ENCODE data around the gene TMEM145. TPM values are rescaled to one million over a fixed set of nuclear protein-coding genes. Genes with fewer than 3 reads are reported as not detected.

The TMEM145 gene
- polyA plus RNA-seq, 3 donors = not detected

DNA sequence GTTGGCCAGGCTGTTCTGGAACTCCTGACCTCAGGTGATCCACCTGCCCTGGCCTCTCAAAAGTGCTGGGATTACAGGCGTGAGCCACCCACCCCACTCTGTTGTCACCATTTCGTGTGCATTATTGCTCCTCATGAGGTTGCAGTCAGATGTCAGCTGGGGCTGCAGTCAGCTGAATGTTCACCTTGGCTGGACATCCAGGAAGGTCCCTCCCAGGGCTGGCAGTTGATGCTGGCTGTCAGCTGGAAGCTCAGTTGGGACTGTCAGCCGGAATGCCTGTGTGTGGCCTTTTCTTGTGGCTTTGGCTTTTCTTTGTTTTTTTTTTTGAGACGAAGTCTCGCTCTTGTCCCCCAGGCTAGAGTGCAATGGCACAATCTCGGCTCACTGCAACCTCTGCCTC, 18.9 kb downstream of the TMEM145 start:
- Histone ChIP-seq H3K4me3 (replicated peaks in 1 of 3; ENCODE audit: low read depth in 2 of 3, low read length in 3 of 3) (no peak overlapping the region), H3K36me3 (replicated peaks in 1 of 2; ENCODE audit: control insufficient read depth in 1 of 2, insufficient read depth in 2 of 2, low read length in 2 of 2) (peaks cover 5 to 9% of the 10 kb centered on the region in 2 donors), H3K4me1 (ENCODE audit: control insufficient read depth in 1 of 2, insufficient read depth in 2 of 2, low read length in 2 of 2) (peaks cover 0 to 5% of the 10 kb centered on the region in 2 donors), H4K20me1 (ENCODE audit: insufficient read depth, low read length) (no peaks in the 10 kb centered on the region), H3K9ac (ENCODE audit: insufficient read depth, low read length, poor library complexity, severe bottlenecking) (no peak overlapping the region), H3K27me3 (ENCODE audit: control insufficient read depth in 2 of 2, insufficient read depth in 2 of 2, low read length in 2 of 2) (no peaks in the 10 kb centered on the region), H2AFZ (ENCODE audit: insufficient read depth, low read depth, low read length, poor library complexity, severe bottlenecking) (no peak overlapping the region), H3K9me3 (replicated peaks in 1 of 2; ENCODE audit: control insufficient read depth in 1 of 2, insufficient read depth in 1 of 2, low read length in 2 of 2) (no peaks in the 10 kb centered on the region), H3K79me2 (ENCODE audit: insufficient read depth, low read length) (no peaks in the 10 kb centered on the region), H3K27ac (ENCODE audit: low read depth in 1 of 2, low read length in 2 of 2) (no peak overlapping the region), H3K4me2 (replicated peaks; ENCODE audit: extremely low read depth, low read length, poor library complexity, severe bottlenecking) (no peak overlapping the region)
- WGBS (ENCODE audit: insufficient coverage) = 89% methylated on average over 2 of the region's 6 CpGs
- TF ChIP-seq, protein P1, sequence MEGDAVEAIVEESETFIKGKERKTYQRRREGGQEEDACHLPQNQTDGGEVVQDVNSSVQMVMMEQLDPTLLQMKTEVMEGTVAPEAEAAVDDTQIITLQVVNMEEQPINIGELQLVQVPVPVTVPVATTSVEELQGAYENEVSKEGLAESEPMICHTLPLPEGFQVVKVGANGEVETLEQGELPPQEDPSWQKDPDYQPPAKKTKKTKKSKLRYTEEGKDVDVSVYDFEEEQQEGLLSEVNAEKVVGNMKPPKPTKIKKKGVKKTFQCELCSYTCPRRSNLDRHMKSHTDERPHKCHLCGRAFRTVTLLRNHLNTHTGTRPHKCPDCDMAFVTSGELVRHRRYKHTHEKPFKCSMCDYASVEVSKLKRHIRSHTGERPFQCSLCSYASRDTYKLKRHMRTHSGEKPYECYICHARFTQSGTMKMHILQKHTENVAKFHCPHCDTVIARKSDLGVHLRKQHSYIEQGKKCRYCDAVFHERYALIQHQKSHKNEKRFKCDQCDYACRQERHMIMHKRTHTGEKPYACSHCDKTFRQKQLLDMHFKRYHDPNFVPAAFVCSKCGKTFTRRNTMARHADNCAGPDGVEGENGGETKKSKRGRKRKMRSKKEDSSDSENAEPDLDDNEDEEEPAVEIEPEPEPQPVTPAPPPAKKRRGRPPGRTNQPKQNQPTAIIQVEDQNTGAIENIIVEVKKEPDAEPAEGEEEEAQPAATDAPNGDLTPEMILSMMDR (IDR thresholded peaks at IDR 0.05) = no peak
- H3K4me3 Mint-ChIP-seq = no peak overlapping the region
- peaks cover 11% of the 10 kb centered on the region for H3K4me1 Mint-ChIP-seq
- intact Hi-C loops (cut with micrococcal nuclease) = no loop called here
- H3K27me3 Mint-ChIP-seq (ENCODE audit: low read depth in 3 of 3) = peaks cover 0 to 1% (median 0%) of the 10 kb centered on the region in 3 donors
- H3K27ac Mint-ChIP-seq = no peak overlapping the region
- no peaks in the 10 kb centered on the region for H3K9me3 Mint-ChIP-seq
- no peaks in the 10 kb centered on the region for H3K36me3 Mint-ChIP-seq
- DNase-seq = no peak

DNA sequence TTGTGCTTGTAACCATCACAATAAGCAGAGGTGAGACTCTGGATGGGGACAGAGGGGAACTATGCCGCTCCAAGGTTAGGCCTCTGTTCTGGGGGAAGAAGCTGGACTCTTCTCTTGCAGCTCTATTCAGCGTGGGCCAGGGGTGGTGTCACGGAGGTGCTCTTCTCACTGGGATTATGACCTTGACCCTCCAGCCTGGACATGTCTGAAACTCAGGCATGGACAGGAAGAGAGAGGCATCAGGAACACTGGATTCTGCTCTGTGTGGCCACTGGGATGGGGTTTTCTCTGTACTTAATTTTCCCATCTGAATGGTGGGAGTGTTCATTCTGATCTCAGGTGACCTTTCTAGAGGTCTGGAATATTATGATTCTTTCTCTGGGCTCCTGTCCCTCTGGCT, 19.9 kb downstream of the TMEM145 start:
- Mint-ChIP-seq H3K4me3 (no peak overlapping the region), H3K27ac (peak overlapping the region in 1 of 7 donors; percentile 9), H3K9me3 (no peaks in the 10 kb centered on the region), H3K36me3 (no peaks in the 10 kb centered on the region), H3K27me3 (ENCODE audit: low read depth in 3 of 3) (peaks cover 0 to 1% (median 0%) of the 10 kb centered on the region in 3 donors), H3K4me1 (peaks cover 9% of the 10 kb centered on the region)
- no peak overlapping the region for H3K27ac ChIP-seq (ENCODE audit: low read depth in 1 of 2, low read length in 2 of 2)
- H3K9me3 ChIP-seq (replicated peaks in 1 of 2; ENCODE audit: control insufficient read depth in 1 of 2, insufficient read depth in 1 of 2, low read length in 2 of 2) = no peaks in the 10 kb centered on the region
- no peaks in the 10 kb centered on the region for H3K27me3 ChIP-seq (ENCODE audit: control insufficient read depth in 2 of 2, insufficient read depth in 2 of 2, low read length in 2 of 2)
- DNase-seq = no peak
- TF ChIP-seq, protein P1 (IDR thresholded peaks at IDR 0.05) = no peak
- no peaks in the 10 kb centered on the region for H4K20me1 ChIP-seq (ENCODE audit: insufficient read depth, low read length)
- no peak overlapping the region for H3K4me2 ChIP-seq (replicated peaks; ENCODE audit: extremely low read depth, low read length, poor library complexity, severe bottlenecking)
- no peak overlapping the region for H3K4me3 ChIP-seq (replicated peaks in 1 of 3; ENCODE audit: low read depth in 2 of 3, low read length in 3 of 3)
- WGBS (ENCODE audit: insufficient coverage) = 100% methylated on average over 3 of the region's 3 CpGs
- H3K4me1 ChIP-seq (ENCODE audit: control insufficient read depth in 1 of 2, insufficient read depth in 2 of 2, low read length in 2 of 2) = peaks cover 0 to 5% of the 10 kb centered on the region in 2 donors
- H3K9ac ChIP-seq (ENCODE audit: insufficient read depth, low read length, poor library complexity, severe bottlenecking) = no peak overlapping the region
- intact Hi-C loops (cut with micrococcal nuclease) = no loop called here
- no peak overlapping the region for H2AFZ ChIP-seq (ENCODE audit: insufficient read depth, low read depth, low read length, poor library complexity, severe bottlenecking)
- H3K36me3 ChIP-seq (replicated peaks in 1 of 2; ENCODE audit: control insufficient read depth in 1 of 2, insufficient read depth in 2 of 2, low read length in 2 of 2) = peaks cover 5 to 9% of the 10 kb centered on the region in 2 donors
- H3K79me2 ChIP-seq (ENCODE audit: insufficient read depth, low read length) = no peaks in the 10 kb centered on the region
